ENCODE results near the gene ASTN2. TPM values are rescaled to one million over a fixed set of nuclear protein-coding genes. Genes with fewer than 3 reads are reported as not detected.

Gene ASTN2
- total and polyA plus RNA-seq, 2 experiments from 2014 or later: 5.8 to 7.5 TPM

- 0 to 4% methylated on average over 2 of the region's 2 CpGs for WGBS, 2 experiments (ENCODE audit: low coverage in 1 of 2, low lambda C conversion rate in 2 of 2, missing lambda C conversion rate in 2 of 2)
- TF ChIP-seq EZH2 (IDR thresholded peaks at IDR 0.05; ENCODE audit: insufficient read depth, poor library complexity, severe bottlenecking) (no peak), EZH2phosphoT487 (IDR thresholded peaks at IDR 0.05; ENCODE audit: insufficient read depth, low read depth) (no peak)
- no peaks in the 10 kb centered on the region for H3K36me3 ChIP-seq (ENCODE audit: low read depth)
- no peaks in the 10 kb centered on the region for H3K9me3 ChIP-seq (ENCODE audit: low read depth)
- no peaks in the 10 kb centered on the region for H3F3A ChIP-seq (ENCODE audit: insufficient read depth)
- H3K9me2 ChIP-seq (ENCODE audit: insufficient read depth): no peaks in the 10 kb centered on the region
- H3K4me1 ChIP-seq (ENCODE audit: insufficient read depth): no peaks in the 10 kb centered on the region
- no peak for DNase-seq
- H3K79me2 ChIP-seq (ENCODE audit: insufficient read depth): no peaks in the 10 kb centered on the region
- no peak overlapping the region for H2AFZ ChIP-seq
- H3K4me2 ChIP-seq (ENCODE audit: unreplicated experiment): no peak overlapping the region
- no peaks in the 10 kb centered on the region for H4K20me1 ChIP-seq (ENCODE audit: insufficient read depth)
- H3K4me3 ChIP-seq: no peak overlapping the region
- in situ Hi-C loops (cut with MboI): no loop called here
- H3K27me3 ChIP-seq (replicated peaks; ENCODE audit: insufficient read depth): no peaks in the 10 kb centered on the region
- no peak overlapping the region for H3K27ac ChIP-seq
- H3K9ac ChIP-seq: no peak overlapping the region
These were observed 46.1 kb downstream of the ASTN2 start for GRCh38 chr9:117368684-117369230.

- TF ChIP-seq EZH2phosphoT487 (IDR thresholded peaks at IDR 0.05; ENCODE audit: insufficient read depth, low read depth): no peak
- TF ChIP-seq EZH2 (IDR thresholded peaks at IDR 0.05; ENCODE audit: insufficient read depth, poor library complexity, severe bottlenecking): no peak
- 6 to 12% methylated on average over 3 of the region's 3 CpGs for WGBS, 2 experiments (ENCODE audit: low coverage in 1 of 2, low lambda C conversion rate in 2 of 2, missing lambda C conversion rate in 2 of 2)
- in situ Hi-C loops (cut with MboI): no loop called here
- no peak overlapping the region for H3K9ac ChIP-seq
- no peaks in the 10 kb centered on the region for H4K20me1 ChIP-seq (ENCODE audit: insufficient read depth)
- no peaks in the 10 kb centered on the region for H3K79me2 ChIP-seq (ENCODE audit: insufficient read depth)
- H3K9me3 ChIP-seq (ENCODE audit: low read depth): no peaks in the 10 kb centered on the region
- DNase-seq: no peak
- no peak overlapping the region for H3K27ac ChIP-seq
- H3K9me2 ChIP-seq (ENCODE audit: insufficient read depth): no peaks in the 10 kb centered on the region
- no peak overlapping the region for H3K4me3 ChIP-seq
- no peaks in the 10 kb centered on the region for H3K27me3 ChIP-seq (replicated peaks; ENCODE audit: insufficient read depth)
- no peaks in the 10 kb centered on the region for H3F3A ChIP-seq (ENCODE audit: insufficient read depth)
- H3K4me1 ChIP-seq (ENCODE audit: insufficient read depth): no peaks in the 10 kb centered on the region
- no peak overlapping the region for H2AFZ ChIP-seq
- no peaks in the 10 kb centered on the region for H3K36me3 ChIP-seq (ENCODE audit: low read depth)
- no peak overlapping the region for H3K4me2 ChIP-seq (ENCODE audit: unreplicated experiment)
These were observed 49.4 kb downstream of the ASTN2 start for GRCh38 chr9:117365438-117365837.

- TF ChIP-seq EZH2phosphoT487 (IDR thresholded peaks at IDR 0.05; ENCODE audit: insufficient read depth, low read depth): no peak
- no peak for TF ChIP-seq EZH2 (IDR thresholded peaks at IDR 0.05; ENCODE audit: insufficient read depth, poor library complexity, severe bottlenecking)
- H3K9me2 ChIP-seq (ENCODE audit: insufficient read depth): no peaks in the 10 kb centered on the region
- DNase-seq: no peak
- no peak overlapping the region for H3K9ac ChIP-seq
- no peaks in the 10 kb centered on the region for H3K9me3 ChIP-seq (ENCODE audit: low read depth)
- no peaks in the 10 kb centered on the region for H3K36me3 ChIP-seq (ENCODE audit: low read depth)
- 27 to 33% methylated on average over 4 of the region's 4 CpGs for WGBS, 2 experiments (ENCODE audit: low coverage in 1 of 2, low lambda C conversion rate in 2 of 2, missing lambda C conversion rate in 2 of 2)
- no peaks in the 10 kb centered on the region for H4K20me1 ChIP-seq (ENCODE audit: insufficient read depth)
- no peak overlapping the region for H3K27ac ChIP-seq
- H3K27me3 ChIP-seq (replicated peaks; ENCODE audit: insufficient read depth): no peaks in the 10 kb centered on the region
- H3K4me1 ChIP-seq (ENCODE audit: insufficient read depth): no peaks in the 10 kb centered on the region
- no peaks in the 10 kb centered on the region for H3F3A ChIP-seq (ENCODE audit: insufficient read depth)
- in situ Hi-C loops (cut with MboI): no loop called here
- no peak overlapping the region for H2AFZ ChIP-seq
- H3K4me3 ChIP-seq: no peak overlapping the region
- no peak overlapping the region for H3K4me2 ChIP-seq (ENCODE audit: unreplicated experiment)
- no peaks in the 10 kb centered on the region for H3K79me2 ChIP-seq (ENCODE audit: insufficient read depth)
These were observed 51.9 kb downstream of the ASTN2 start for GRCh38 chr9:117363006-117363405.

- Histone ChIP-seq H3K79me2 (ENCODE audit: insufficient read depth) (no peaks in the 10 kb centered on the region), H3F3A (ENCODE audit: insufficient read depth) (no peaks in the 10 kb centered on the region), H3K9ac (no peak overlapping the region), H3K9me3 (ENCODE audit: low read depth) (no peaks in the 10 kb centered on the region), H3K27me3 (replicated peaks; ENCODE audit: insufficient read depth) (no peaks in the 10 kb centered on the region), H4K20me1 (ENCODE audit: insufficient read depth) (no peaks in the 10 kb centered on the region), H3K4me2 (ENCODE audit: unreplicated experiment) (no peak overlapping the region), H2AFZ (no peak overlapping the region), H3K36me3 (ENCODE audit: low read depth) (no peaks in the 10 kb centered on the region), H3K27ac (no peak overlapping the region), H3K9me2 (ENCODE audit: insufficient read depth) (no peaks in the 10 kb centered on the region), H3K4me3 (no peak overlapping the region), H3K4me1 (ENCODE audit: insufficient read depth) (no peaks in the 10 kb centered on the region)
- in situ Hi-C loops (cut with MboI): no loop called here
- WGBS, 2 experiments (ENCODE audit: low coverage in 1 of 2, low lambda C conversion rate in 2 of 2, missing lambda C conversion rate in 2 of 2): 40% methylated on average over 5 of the region's 5 CpGs
- TF ChIP-seq EZH2 (IDR thresholded peaks at IDR 0.05; ENCODE audit: insufficient read depth, poor library complexity, severe bottlenecking): no peak
- TF ChIP-seq EZH2phosphoT487 (IDR thresholded peaks at IDR 0.05; ENCODE audit: insufficient read depth, low read depth): no peak
- no peak for DNase-seq
These were observed 54.9 kb downstream of the ASTN2 start for GRCh38 chr9:117359910-117360309.

- H3K27me3 ChIP-seq (replicated peaks; ENCODE audit: insufficient read depth): no peaks in the 10 kb centered on the region
- H3K4me1 ChIP-seq (ENCODE audit: insufficient read depth): no peaks in the 10 kb centered on the region
- in situ Hi-C loops (cut with MboI): no loop called here
- WGBS, 2 experiments (ENCODE audit: low coverage in 1 of 2, low lambda C conversion rate in 2 of 2, missing lambda C conversion rate in 2 of 2): 12 to 15% methylated on average over 3 of the region's 3 CpGs
- DNase-seq: no peak
- no peak overlapping the region for H2AFZ ChIP-seq
- H3K79me2 ChIP-seq (ENCODE audit: insufficient read depth): no peaks in the 10 kb centered on the region
- no peaks in the 10 kb centered on the region for H4K20me1 ChIP-seq (ENCODE audit: insufficient read depth)
- no peak overlapping the region for H3K27ac ChIP-seq
- H3F3A ChIP-seq (ENCODE audit: insufficient read depth): no peaks in the 10 kb centered on the region
- no peak overlapping the region for H3K4me2 ChIP-seq (ENCODE audit: unreplicated experiment)
- no peaks in the 10 kb centered on the region for H3K36me3 ChIP-seq (ENCODE audit: low read depth)
- no peaks in the 10 kb centered on the region for H3K9me3 ChIP-seq (ENCODE audit: low read depth)
- no peak overlapping the region for H3K4me3 ChIP-seq
- no peak overlapping the region for H3K9ac ChIP-seq
- TF ChIP-seq EZH2phosphoT487 (IDR thresholded peaks at IDR 0.05; ENCODE audit: insufficient read depth, low read depth) (no peak), EZH2 (IDR thresholded peaks at IDR 0.05; ENCODE audit: insufficient read depth, poor library complexity, severe bottlenecking) (no peak)
- no peaks in the 10 kb centered on the region for H3K9me2 ChIP-seq (ENCODE audit: insufficient read depth)
These were observed 59.3 kb downstream of the ASTN2 start for GRCh38 chr9:117355542-117355941.

Data from GM23248 (cell line).